Middle frontal gyrus (tissue), 1 donor: Measurements from ENCODE around the gene RALB.
"Not testable (repeated sequence)": the region's sequence is repeated elsewhere in the genome, so short reads cannot be mapped to it uniquely, and the experiment has no call there.

Experiments
- DNase-seq: peaks from one replicate; pipeline ENCODE4 v3.0.0-alpha.2; 2015; ENCODE audit warnings: low spot score; ENCODE audit errors: extremely low spot score

Gene RALB

GRCh38 chr2:120243211-120243610 lies 9.4 kb upstream of the RALB start:
- DNase-seq = no peak

- no peak for DNase-seq
These were observed 8.6 kb upstream of the RALB start for GRCh38 chr2:120243875-120244553.

- no peak for DNase-seq
These were observed 7.8 kb upstream of the RALB start for GRCh38 chr2:120244656-120245519.

- DNase-seq = no peak
These were observed 6.9 kb upstream of the RALB start for GRCh38 chr2:120245520-120246332.

GRCh38 chr2:120246546-120247300 lies 5.9 kb upstream of the RALB start:
- DNase-seq = no peak

- no peak for DNase-seq
These were observed 4.8 kb upstream of the RALB start for GRCh38 chr2:120247851-120248250.

GRCh38 chr2:120250640-120251039 lies 2.0 kb upstream of the RALB start:
- no peak for DNase-seq

- no peak for DNase-seq
These were observed 1.6 kb upstream of the RALB start for GRCh38 chr2:120251078-120251477.

- DNase-seq = no peak
These were observed 800 bp upstream of the RALB start for GRCh38 chr2:120251880-120252224.

- peak; percentile 24 for DNase-seq
These were observed 600 bp downstream of the RALB start for GRCh38 chr2:120253021-120253882.

GRCh38 chr2:120254178-120254577 lies 1.5 kb downstream of the RALB start:
- DNase-seq = no peak

GRCh38 chr2:120255071-120255470 lies 2.4 kb downstream of the RALB start:
- DNase-seq = no peak

- no peak for DNase-seq
These were observed 3.5 kb downstream of the RALB start for GRCh38 chr2:120255986-120256650.

GRCh38 chr2:120256651-120257000 lies 4.0 kb downstream of the RALB start:
- no peak for DNase-seq

- DNase-seq = no peak
These were observed 4.9 kb downstream of the RALB start for GRCh38 chr2:120257522-120257921.

- DNase-seq = no peak
These were observed 5.5 kb downstream of the RALB start for GRCh38 chr2:120258196-120258595.

- not testable (repeated sequence) for DNase-seq
These were observed 7.3 kb downstream of the RALB start for GRCh38 chr2:120259939-120260338.

- DNase-seq = no peak
These were observed 8.1 kb downstream of the RALB start for GRCh38 chr2:120260736-120261135.

GRCh38 chr2:120261387-120262006 lies 8.8 kb downstream of the RALB start:
- DNase-seq = no peak
